AG10803 (cell line): Measurements from ENCODE around the gene DLGAP1.
A peak's percentile ranks its signal among the peaks of the same experiment; 100 is the strongest.

Source experiments
- DNase-seq: peaks from one replicate; pipeline ENCODE4 v3.0.0; 2010; ENCODE audit warnings: low read depth
- H3K4me3 ChIP-seq: 2 replicates; pipeline ENCODE4 v1.5.1; 2011; ENCODE audit warnings: mild to moderate bottlenecking, low read length, control low read depth
- CTCF ChIP-seq: conservative IDR thresholded peaks from 2 replicates; pipeline ENCODE4 v1.5.1; 2011; ENCODE audit warnings: mild to moderate bottlenecking, low read length, control low read depth, inconsistent platforms

DLGAP1 gene

GRCh38 chr18:3541549-3542386, 913.3 kb downstream of the DLGAP1 start:
- no peak overlapping the region for H3K4me3 ChIP-seq
- no peak for DNase-seq
- TF ChIP-seq CTCF, result no peak

- no peak for TF ChIP-seq CTCF
- H3K4me3 ChIP-seq, result no peak overlapping the region
- DNase-seq, result no peak
Observed at GRCh38 chr18:3540805-3541548, 914.1 kb downstream of the DLGAP1 start.

- DNase-seq, result no peak
- no peak for TF ChIP-seq CTCF
Observed at GRCh38 chr18:3538954-3539617, 916.0 kb downstream of the DLGAP1 start.

GRCh38 chr18:3538456-3538855, 916.7 kb downstream of the DLGAP1 start:
- no peak for TF ChIP-seq CTCF
- peak; percentile 75 for DNase-seq
- H3K4me3 ChIP-seq, result no peak overlapping the region

More at GRCh38 chr18:3538954-3539617, 916.0 kb downstream of the DLGAP1 start:
- H3K4me3 ChIP-seq, result no peak overlapping the region

- DNase-seq, result no peak
- no peak overlapping the region for H3K4me3 ChIP-seq
- TF ChIP-seq CTCF, result no peak
Observed at GRCh38 chr18:3530807-3531206, 924.3 kb downstream of the DLGAP1 start.

GRCh38 chr18:3529601-3530000, 925.5 kb downstream of the DLGAP1 start:
- TF ChIP-seq CTCF, result no peak
- no peak for DNase-seq
- no peak overlapping the region for H3K4me3 ChIP-seq
